Measurements from ENCODE around the gene FOXS1.

The FOXS1 gene

DNA sequence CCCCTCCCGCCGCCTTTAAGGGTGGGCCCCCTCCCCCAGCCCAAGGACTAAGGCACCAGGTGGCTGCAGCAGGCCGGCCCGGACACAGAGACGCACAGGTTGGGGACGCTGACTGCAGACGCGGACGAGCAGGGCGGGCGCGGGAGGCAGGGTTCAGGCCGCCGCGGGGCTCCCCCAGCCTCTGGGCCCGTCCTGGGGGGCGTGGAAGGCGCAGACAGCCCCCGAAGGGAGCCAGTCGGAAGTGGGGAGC is 15.7 kb upstream of the FOXS1 start:
- DNase-seq (ENCODE audit: low read depth): no peak

DNA sequence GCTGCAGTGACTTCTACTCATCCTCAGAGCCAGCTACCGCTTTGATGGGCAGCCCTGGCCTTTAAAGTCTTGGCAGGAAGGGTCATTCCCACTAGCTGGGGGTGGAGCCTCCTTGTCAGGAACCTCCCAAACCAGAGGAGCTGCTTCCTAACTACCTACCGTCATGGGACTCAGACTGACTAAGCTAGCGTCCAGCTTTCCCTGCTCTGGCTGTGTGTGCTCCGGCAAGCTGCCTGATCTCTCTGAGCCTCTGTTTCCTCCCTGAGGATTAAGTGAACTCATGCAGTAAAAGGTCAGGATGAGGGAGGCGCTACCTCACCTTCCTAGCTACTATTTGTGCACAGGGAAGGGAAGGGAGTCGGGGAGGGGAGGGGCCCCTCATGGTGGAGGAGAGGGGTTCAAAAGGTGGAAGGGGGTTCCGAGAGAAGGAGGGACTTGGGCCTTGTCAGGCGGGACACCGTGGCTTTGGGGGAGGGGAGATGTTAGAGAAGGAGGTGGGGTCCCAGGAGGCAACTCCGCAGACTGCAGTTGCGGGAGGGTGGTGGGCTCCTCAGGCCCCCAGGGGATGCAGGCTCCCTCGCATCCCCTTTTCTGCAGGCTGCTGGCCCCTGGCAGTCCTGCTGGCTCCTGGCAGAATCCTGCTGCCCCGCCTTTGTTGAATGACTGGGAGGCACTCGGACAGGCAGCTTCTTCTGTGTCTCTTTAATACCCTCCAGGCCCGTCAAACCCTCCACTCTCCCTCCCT is 15.2 kb upstream of the FOXS1 start:
- no peak for DNase-seq (ENCODE audit: low read depth)

DNA sequence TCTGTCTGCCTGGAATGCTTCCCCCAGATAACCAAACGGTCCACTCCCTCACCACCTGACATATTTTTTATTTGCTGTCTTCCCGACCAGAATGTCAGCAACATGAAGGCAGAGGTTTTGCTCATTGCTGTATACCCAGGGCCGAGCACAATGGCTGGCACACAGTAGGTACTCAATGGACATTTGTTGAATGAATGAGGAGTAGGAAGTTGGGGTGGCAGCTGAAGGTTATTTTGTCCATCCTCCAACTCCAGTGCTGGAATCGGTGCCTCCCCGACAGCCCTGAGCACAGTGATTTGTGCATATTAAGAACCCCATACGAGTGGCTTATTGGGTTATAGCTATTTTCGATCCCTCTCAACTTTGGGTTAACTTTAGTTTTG is 14.6 kb upstream of the FOXS1 start:
- DNase-seq (ENCODE audit: low read depth): no peak

DNA sequence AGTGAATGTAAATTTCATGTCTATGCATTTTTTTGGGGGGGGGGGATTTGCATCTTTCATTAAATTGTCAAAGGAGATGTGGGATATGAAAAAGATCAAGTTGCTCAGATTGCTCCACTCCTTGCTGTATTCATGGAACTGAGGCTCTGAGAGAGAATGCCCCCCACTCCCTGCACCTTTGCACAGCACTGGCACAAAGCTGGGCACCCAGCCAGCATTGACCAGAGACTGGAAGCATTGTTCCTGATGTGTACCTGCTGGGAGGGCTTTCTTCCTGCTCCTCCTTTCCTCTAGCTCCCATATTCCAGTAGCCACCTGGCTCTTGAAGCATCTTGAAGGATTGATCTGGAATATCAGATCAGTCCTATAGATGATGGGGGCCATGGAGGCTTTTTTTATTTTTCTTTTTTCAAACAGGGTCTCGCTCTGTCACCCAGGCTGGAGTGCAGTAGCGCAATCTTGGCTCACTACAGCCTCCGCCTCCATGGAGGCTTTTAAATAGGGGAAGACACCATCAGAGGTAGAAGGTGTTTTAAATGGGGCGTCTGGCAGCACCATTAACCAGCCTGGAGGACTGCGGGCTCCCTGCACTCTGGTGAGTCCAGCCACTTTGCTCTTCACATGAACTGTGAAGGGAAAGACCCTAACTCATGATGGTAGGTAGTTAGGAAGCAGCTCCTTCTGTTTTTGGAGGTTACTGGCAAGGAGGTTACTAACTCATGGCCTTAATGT is 14.0 kb upstream of the FOXS1 start:
- DNase-seq (ENCODE audit: low read depth): no peak

DNA sequence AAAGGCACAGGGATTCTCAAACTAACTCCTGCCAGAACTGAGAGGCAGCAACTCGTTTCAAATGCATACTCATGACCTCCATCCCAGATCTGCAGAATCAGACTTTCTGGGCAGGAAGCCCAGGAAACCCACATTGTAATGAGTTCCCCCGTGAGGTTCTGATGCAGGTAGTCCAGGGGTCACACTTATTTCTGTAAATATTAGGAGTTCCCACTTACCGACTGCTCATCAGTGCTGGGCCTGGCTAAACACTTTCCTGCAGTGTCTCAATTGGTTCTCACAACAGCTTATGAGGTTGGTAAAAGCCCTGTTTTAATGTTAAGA is 13.3 kb upstream of the FOXS1 start:
- DNase-seq (ENCODE audit: low read depth): no peak

DNA sequence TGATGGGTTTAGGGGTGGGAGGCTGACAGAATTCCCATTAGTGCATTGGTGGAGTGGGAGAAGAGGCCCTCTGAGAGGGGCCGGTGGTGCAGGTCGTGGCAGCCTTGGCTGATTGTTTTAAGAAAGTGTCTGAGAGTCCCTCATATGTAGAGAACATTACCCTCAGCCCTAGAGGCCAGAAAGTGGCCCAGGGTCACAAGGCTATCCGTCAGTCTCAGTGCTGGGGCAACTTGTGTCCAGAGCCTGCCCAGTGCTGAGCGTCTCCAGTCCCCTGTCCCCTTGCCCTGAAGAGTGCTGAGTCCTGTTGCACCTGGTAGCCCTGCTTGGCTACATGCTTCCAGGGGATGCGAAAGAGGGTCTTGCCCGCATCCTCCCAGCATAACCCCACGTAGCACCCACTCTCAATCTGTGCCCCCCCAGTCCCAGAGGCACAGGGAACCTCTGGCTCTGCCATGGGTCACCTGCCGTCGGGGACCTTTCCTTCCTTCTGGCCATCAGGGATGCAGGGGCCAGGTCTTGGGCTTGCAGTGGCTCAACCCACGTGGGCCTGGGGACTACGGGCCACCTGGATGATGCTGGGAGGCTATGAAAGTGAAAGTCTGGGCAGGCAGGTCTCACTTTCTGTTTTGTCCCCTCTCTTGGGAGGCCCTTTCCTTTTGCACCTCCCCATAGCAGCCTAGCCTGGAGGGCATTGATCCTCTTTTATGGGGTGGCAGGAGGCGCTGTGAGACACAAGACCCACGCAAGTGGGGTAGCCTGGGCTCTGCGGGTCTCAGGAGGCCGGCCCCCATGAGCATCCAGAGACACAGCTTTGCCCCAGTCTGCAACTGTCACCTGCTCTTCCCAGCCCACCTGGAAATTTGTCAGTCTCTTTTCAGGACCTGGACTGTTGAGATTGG is 12.7 kb upstream of the FOXS1 start:
- DNase-seq (ENCODE audit: low read depth): no peak

DNA sequence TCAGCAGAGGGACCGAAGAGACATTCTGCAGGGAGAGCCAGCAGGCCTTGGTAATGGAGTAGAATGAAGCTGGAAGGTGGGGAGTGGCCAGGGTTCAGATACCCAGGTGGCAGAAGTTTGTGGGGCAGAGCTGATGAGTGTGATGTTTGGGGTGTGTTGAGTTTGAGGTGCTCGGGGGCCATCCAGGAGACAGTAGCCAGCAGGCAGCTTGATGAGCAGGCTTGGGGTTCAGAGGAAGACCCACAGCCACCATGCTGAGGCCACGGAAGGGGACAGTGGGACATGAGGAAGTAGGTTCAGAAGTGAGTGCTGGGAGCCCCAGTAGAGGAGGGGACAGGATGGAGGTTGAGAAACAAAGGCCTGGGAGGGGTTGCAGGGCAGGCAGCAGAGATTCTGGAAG is 11.1 kb upstream of the FOXS1 start:
- no peak for DNase-seq (ENCODE audit: low read depth)

DNA sequence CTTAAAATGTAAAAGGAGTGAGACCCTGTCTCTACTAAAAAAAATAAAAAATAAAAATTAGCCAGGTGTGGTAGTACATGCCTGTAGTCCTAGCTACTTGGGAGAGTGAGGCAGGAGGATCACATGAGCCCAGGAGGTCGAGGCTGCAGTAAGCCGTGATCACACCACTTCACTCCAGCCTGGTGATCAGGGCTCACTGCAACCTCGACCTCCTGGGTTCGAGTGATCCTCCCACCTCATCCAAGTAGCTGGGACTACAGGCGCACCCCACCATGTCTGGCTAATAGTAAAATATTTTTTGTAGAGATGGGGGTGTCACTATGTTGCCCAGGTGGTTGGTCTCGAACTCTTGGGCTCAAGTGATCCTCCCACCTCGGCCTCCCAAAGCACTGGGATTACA is 8.1 kb upstream of the FOXS1 start:
- no peak for DNase-seq (ENCODE audit: low read depth)

DNA sequence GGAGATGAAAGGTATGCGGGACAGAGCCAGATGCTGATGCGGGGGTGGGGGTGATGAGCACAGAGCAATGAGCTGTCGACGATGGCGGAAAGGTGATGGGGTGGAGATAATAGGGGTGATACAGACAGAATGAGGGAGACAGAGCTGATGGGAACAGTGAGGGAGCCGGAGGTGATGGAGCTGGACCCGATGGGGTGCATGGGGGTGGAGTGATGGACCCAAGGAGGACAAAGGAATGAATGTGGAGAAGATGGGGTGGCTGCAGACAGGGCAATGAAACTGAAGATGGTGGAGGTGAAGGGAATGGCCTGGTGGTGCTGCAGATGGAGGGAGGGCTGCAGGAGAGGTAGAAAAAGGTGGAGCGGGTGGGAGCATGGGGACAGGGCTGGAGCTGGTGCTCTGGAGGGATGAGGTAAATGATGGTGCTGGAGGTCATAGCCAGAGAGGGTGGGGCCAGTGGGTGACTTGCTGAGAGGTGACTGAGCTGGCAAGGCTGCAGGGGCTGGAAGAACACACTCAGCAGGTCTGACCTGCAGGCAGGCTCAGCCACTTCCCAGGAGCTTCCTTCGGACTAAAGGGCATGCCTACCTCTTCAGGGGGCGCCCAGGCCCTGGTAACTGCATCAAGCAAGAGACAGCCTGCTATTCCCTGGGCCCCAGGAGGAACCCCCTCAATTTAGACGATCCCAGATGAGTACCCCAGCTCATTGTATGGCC is 6.0 kb upstream of the FOXS1 start:
- no peak for DNase-seq (ENCODE audit: low read depth)

DNA sequence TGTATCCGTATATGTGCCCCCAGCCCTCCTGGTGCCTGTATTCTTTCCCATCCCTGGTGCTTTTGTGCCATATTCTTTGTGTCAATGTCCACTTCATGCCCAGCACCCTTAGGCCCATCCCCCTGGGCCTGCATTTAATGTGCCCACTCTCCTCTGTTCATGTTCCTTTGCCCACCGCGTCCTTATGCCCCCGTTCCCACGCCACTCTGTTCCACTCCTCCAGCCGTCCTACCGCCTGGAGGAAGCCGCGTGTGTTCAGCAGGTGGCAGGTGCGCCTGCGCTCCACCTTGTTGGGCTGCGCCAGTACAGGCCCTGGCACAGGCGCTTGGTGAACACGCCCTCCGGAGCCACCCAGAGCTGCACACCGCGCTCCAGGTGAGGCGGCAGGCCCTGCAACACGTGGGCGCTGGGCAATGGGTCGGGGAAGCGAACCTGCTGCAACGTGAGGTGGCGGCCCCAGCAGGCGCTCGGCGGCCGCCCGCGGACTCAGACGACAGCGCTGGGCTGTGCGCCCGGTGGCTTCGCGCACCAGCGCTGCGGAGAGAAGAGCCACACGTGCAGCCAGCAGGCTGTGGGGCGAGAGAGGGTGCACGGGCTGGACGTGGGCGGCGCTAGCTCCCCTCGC is 4.0 kb upstream of the FOXS1 start:
- DNase-seq (ENCODE audit: low read depth): no peak

DNA sequence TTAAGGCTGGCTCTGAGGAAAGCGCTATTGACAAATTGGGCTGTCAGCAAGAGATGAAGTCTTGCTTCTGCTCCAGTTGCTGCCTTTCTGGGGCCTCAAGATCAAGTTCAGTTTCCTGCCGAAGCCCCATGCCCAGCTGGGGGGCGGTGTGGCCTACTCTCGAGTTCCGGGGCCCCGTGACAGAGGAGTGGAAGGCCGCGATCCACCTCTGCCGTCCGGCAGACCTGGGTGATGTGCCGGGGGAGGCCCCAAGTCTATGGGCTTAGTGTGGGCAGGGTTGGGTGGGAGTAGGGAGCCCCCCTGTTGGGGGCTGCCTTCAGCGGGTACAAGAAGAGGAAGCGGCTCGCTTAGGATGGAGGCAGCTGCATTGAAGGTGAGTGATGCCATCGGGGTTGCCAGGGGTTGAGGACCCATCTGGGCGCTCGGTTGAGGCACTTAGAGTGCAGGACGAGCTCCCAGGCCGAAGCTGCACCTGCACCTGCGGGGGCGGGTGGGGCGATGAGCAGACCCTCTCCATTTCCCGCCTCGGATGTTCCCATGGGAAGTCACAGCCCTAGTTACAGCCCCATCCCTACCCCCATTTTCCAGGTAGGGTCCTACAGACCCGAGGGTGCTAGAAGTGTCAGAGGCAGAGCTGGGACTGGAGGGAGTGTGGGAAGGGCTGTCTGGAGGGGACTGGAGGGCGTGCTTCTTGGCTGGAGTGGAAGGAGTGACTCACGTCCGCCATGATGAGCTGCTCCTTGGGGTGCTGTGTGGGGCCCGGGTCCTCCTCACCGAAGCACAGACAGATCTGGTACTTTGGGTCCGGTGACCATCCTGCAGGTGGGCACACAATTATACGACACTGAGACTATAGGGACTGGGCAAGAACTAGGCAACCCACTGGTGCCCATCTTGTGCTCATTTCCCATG is 2.9 kb upstream of the FOXS1 start:
- DNase-seq (ENCODE audit: low read depth): no peak

DNA sequence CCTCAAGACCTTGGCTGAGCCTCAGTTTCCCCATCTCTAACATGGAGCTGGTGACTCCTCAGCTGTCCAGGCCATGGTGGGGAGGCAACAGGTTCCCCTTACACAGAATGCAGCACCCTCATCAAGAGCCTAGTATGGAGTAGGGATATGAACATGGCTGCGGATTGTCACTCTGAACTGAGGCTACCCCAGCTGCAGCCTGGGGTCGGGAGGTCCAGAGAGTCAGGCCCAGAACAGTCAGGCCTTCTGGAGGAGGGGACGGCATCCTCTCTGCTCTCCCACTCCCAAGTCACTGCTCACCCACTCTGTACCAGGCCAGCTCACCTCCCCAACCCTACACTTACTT is 1.4 kb upstream of the FOXS1 start:
- no peak for DNase-seq (ENCODE audit: low read depth)

DNA sequence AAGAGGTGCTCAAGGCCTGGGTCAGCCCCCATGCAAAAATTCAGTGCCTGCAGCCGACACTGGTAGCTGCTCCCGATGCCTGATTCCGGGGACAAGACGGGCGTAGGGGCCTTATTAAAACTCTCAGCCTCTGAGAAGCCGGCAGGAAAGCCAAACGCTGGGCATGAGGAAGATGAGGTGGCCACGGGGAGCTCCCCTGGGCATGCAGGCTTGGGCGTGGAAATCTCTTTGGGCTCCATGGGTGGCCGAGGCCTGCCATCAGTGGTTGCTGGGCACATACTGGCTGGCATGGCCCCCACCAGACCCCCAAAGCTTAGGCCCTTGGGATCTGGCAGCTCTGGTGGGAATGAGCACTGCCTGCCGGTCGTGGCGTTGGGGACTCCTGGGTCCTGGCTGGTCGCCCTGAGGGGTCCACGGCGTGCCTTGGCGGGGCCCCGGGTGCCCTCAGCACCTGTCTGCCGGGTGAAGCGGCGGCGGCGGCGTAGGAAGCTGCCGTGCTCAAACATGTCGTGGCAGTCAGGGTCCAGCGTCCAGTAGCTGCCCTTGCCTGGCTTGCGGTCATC is 586 bp downstream of the FOXS1 start:
- DNase-seq (ENCODE audit: low read depth): no peak

DNA sequence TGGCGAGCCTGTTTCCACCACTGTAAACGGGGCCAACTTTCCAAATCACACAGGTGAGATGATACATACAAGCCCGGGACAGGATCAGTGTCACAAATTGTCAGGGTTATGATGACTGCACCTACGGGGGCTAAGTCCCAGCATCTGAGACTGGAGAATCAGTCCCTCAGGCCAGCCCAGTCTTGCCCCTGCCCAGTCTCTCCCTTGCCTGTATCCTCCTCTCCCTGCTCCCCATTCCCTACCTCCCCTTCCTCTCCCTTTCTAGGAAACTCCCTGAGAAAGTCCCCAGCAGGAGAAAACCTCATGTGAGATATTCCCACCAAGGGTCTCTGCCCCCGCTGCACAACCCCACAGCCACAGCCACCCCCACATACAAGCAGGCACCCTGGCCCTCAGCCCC is 1.5 kb downstream of the FOXS1 start:
- DNase-seq (ENCODE audit: low read depth): no peak

DNA sequence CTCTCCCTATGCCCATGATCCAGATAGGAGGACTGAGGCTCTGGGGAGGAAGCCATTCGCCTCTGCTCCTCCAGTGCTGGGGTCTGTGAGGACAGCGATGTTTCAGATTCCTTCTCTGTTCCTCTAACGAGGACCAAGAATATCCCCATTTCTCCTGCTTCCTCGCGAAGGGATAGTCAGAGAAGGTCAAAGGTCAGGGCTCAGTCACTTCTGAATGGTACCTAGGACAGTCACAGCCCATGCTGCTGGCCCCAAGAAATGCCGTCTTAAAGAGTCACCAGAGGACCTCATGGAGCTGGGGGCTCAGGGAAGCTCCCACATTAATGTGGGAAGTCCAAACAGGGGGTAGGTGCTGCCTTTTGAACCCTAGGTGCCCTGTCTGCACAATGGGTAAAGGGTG is 2.1 kb downstream of the FOXS1 start:
- no peak for DNase-seq (ENCODE audit: low read depth)

DNA sequence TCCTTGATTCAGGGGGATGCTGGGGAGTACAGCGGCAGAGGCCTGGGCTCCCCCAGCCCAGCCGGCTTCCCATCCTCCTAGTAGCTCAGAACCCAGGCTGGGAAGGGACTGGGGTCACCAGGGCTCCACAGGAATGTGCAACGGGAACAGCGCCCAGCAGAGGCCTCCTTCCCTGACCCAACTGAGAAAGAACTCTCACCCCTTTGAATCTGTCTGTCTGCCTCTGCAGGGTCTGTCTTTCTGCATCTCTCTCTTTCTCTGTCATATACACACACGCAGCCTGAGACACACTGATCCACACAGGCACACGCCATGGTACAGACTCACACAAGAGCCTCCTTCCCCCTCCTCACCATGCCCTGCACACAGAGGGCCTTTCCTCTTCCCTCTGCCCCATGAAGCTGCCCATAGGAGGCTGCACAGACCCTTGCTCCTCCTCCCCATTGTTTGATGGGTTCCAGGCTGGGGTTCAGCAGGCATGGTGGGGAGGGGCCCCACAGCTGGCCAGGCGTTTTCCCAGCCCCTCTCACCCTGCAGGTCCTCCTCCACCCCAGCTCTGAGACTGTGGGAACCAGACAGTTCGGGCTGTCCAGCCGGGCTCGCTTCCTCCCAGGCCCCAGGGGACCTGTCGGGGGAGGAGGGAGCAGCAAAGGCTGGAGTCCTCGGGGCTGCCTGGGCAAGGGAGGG is 2.8 kb downstream of the FOXS1 start:
- peak; percentile 24 for DNase-seq (ENCODE audit: low read depth)

DNA sequence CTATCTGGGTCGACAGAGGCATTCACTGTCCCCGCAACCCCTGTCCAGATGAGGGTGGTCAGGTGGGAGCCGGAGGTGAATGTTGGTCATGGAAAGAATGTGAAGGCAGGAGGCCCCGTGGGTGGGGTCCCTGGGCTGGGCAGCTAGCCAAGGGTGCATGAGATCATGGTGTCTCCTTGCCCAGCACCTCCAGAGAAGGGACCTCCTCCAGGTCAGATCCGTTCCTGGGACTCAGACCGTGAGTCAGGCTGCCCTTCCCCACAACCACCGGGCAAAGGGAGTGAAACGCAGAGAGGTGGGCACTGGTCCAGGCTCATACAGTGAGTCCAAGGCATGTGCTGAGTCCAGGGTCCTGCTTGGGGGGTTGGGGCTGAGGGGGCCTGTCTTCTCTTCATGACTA is 3.5 kb downstream of the FOXS1 start:
- no peak for DNase-seq (ENCODE audit: low read depth)

DNA sequence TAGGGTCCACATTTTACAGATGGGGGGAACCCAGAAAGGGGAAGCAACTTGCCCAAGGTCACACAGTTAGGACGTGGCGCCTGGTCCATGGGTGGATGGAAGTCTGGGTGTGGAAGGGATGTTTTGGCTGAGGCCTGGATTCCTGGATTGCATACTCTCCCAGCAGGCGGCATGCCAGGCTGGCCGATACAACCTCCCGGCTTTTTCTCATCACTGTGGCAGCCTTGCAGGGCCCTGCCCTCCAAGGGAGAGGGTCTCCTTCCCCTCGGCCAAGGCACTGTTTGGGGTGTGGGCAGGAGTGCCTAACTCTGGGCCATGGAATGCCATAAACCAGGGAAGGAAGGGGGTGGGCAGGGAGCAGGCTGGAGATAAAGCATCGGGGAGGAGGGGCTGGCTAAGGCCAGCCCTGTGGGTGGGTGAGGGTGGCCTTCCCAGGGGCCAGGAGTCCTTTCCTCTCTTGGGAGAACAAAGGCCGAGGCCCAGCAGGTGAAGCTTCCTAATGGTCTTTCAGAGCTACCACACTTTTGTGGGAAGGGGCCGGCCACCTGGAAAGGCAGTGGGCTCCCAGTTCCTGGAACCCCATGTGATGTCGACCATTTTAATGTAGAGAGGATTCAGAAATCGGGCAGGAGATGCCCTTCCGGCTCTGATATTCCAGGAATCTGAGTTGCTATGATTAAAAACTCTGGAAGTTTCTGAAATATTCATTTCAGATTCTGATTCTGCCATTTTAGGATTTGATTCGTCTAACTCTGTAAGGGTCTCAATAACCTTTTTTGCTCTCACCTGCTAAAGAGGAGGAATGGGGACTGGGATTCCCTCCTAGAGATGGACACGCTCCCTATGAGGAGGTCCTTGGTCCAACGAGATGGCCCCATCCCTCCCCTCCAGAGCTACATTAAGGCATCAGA is 4.2 kb downstream of the FOXS1 start:
- DNase-seq (ENCODE audit: low read depth): no peak

DNA sequence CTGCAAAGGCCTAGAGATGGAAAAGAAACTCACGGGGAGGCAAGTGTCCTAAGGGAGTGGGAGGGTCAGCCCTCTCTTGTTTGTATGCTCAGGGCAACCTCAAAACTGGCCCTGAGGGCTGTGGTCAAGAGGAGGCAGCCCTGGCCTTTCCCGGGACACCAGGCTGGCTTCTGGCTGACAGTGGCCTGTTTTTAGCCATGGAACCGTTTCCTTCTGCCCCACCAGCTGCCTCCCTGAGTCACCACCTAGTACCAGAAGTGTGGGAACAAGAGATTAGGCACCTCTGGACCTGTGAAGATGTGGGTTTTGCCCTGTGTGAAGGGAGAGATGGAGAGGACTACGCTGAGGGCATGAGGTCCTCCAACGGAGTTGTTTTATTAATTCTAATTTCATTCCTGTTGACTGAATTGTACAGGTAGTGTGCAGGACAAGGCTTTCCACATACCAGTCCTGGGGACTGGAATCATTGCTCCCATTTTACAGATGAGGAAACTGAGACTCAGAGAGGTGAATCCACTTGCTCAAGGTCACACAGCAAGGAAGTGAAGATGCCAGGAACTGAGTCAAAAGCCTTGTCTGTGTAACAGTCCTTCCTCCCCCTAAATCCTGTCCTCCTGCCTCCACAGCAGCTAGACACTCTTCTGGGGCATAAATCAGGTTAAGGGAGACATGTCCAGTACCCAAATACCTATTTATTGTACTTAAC is 5.5 kb downstream of the FOXS1 start:
- no peak for DNase-seq (ENCODE audit: low read depth)
